Urinary bladder (tissue), 4 donors: ENCODE results near the gene POU2F2. TPM values are rescaled to one million over a fixed set of nuclear protein-coding genes. Genes with fewer than 3 reads are reported as not detected.

Experiments
- DNase-seq: peaks from one replicate; pipeline ENCODE4 v3.0.0-alpha.2; 2015; ENCODE audit errors: extremely low spot score
- H3K27ac ChIP-seq: one replicate; pipeline ENCODE4 v1.5.1; 2013; ENCODE audit warnings: low read depth, mild to moderate bottlenecking, moderate library complexity
- H3K36me3 ChIP-seq: one replicate; pipeline ENCODE4 v1.6.1; 2013; ENCODE audit warnings: mild to moderate bottlenecking, moderate library complexity; ENCODE audit not compliant: insufficient read depth
- H3K4me1 ChIP-seq: one replicate; pipeline ENCODE4 v1.6.1; 2013; ENCODE audit warnings: mild to moderate bottlenecking, moderate library complexity; ENCODE audit not compliant: insufficient read depth
- H3K4me3 ChIP-seq: one replicate; pipeline ENCODE4 v1.5.1; 2013; ENCODE audit warnings: low read depth, low read length
- WGBS: extraction: QIAGEN DNeasy Blood & Tissue Kit; methylation state at CpG from one replicate; pipeline ENCODE4 v1.1.7; 2013; 5-methylcytosine and 5-hydroxymethylcytosine counted together
- polyA plus RNA-seq: library from polyadenylated mRNA; stranded (reverse); fragments of 200-250 nt; gene quantifications from one replicate; pipeline ENCODE4 v1.2.3, GENCODE V29; 2013
- total RNA-seq: library from RNA; depleted of rRNA; stranded (reverse); fragments of >200 nt; gene quantifications from one replicate; pipeline ENCODE4 v1.2.3, GENCODE V29; 2014
- donor health status: healthy with polysubstance abuse.
- donor health status: healthy.

Gene POU2F2
- total and polyA plus RNA-seq, 2 donors, result 0.95 to 4.4 TPM

DNA sequence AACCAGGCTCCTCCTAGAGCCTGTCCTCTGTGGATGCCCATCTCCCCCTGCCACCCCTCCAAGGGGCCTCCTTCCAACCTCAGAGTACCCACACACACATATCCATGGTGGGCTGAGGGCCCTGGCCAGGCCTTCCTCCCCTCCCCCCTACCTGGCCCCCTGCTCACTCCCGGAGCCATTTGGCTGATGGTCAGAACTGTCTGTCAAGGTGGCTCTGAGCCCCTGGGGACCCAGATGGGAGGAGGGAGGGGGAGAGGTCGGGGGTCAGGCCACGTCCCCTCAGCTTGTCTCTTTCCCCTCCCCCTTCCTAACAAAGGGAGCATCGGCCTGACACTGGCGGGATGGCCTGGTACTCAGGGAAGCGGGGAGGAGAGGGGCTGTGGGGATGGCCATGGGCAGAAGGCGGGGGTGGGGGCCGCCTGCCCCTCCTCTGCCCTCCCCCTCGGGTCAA is 18.7 kb upstream of the POU2F2 start:
- Histone ChIP-seq H3K36me3 (no peaks in the 10 kb centered on the region), H3K4me1 (no peaks in the 10 kb centered on the region), H3K4me3 (no peak overlapping the region), H3K27ac (no peak overlapping the region)
- WGBS, result 18% methylated on average over 9 of the region's 9 CpGs
- DNase-seq, result no peak

DNA sequence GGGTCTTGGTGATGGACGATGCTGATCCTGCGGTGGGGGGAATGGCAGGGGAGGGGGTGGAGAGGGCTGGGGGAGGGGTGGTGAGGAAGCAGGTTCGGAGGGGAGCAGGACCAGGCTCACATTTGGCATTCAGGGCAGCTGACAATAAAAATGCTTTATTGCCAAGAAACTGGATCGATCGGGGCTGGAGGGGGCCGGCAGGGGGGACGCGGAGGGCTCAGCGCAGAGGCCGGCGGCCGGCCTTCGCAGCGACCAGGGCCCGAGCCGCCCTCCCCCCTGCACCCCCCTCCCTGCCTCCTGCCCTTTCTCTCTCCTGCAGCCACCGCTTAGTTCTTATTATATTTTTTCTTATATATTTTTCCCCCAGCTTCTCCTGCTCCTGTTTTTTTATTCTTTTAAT is 18.1 kb upstream of the POU2F2 start:
- no peaks in the 10 kb centered on the region for H3K36me3 ChIP-seq
- no peak overlapping the region for H3K4me3 ChIP-seq
- 16% methylated on average over 17 of the region's 17 CpGs for WGBS
- no peak overlapping the region for H3K27ac ChIP-seq
- DNase-seq, result no peak
- no peaks in the 10 kb centered on the region for H3K4me1 ChIP-seq

DNA sequence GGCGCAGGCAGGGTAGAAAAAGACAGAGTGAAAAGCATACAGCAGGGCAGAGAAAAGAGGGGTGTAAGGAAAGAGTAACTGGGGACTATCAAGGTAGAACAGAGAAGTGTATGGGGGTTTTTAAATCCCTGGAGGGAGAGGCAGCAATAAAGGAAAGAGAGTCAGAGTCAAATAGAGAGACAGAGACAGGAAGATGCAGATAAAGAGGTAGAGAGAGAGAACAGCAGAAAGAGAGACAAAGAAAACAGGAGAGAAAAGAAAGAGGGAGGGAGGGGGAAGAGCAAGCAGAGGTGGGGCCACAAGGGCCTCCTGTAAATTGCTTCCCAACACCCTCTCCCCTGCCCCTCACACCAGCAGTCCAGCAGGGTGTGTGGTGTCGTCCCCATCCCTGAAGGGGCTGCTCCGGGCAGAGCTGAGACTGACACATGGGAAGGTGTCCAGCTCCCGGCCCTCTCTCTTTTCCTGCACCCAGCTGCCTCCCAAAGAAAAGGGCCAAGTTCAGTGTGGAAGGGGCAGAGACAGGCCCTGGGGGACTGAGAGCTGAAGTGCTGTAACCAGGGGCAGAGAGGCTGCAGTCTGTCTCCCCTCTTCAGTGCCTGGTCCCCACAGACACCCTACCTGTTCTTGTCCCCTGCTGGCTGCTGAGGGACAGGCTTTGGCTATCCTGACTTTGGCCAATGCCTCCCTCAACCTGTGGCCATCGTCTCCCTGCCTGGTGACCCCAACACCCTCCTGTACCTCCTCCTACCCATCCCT is 17.4 kb upstream of the POU2F2 start:
- no peaks in the 10 kb centered on the region for H3K4me1 ChIP-seq
- no peak overlapping the region for H3K4me3 ChIP-seq
- no peak for DNase-seq
- 33% methylated on average over 5 of the region's 5 CpGs for WGBS
- H3K36me3 ChIP-seq, result no peaks in the 10 kb centered on the region
- H3K27ac ChIP-seq, result no peak overlapping the region

DNA sequence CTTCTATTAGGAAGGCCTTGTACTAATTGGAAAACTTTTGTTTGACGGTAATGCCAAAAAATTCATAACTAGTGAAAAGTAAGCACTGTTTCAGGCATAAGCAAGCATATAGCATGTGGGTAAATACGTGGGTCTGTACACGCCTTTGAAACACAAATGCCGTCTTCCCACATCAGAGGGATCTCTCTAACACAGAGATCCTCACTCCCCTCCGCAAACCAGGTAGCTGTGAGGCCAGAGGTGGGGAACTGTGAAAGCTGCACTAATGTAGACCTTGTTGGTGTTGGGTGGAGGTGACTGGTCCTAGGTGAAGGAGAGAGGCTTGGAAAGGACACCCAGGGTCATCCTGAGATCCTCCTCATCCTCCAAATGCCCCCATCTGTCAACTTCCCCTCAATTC is 16.0 kb upstream of the POU2F2 start:
- WGBS, result 74% methylated on average over 5 of the region's 5 CpGs
- H3K4me3 ChIP-seq, result no peak overlapping the region
- H3K36me3 ChIP-seq, result no peaks in the 10 kb centered on the region
- H3K27ac ChIP-seq, result no peak overlapping the region
- no peaks in the 10 kb centered on the region for H3K4me1 ChIP-seq
- DNase-seq, result no peak

DNA sequence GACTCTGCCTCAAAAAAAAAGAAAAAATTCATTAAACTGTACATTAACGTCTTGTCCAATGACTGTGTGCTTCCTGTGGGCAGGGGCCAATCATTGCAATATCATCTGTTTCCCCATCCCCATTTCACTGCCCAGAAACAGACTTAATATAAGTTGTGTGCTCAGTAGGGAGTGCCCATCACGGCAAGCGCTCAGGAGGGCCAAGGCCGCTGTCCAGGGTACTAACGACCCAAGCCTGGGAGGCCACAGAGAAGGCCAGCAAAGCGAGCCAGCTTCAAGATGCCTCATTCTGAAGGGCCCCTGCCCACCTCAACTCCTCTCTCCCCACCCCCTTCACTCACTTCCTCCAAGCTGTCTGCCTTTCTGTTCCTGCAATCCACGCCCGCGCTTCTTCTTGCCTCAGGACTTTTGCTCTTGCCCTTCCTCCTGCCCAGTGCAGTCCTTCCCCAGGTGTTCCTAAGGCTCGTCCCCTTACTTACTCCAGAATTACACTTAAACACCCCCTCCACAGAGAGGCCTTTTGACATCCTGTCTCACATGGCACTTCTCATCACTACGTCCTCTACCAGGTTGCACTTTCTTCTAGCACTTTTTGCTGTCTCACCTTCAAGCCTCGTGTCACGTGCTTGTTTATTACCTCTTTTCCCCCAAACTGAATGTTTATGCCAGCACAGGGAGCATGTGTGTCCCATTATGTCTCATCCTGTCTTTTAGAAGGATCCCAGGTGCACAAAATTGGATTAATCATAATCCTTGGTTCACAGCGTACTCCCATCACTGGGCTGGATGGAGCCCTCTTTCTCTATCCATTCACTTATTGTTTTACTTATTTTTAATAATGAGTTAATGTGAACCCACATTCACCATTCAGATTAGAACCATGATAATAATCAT is 11.3 kb upstream of the POU2F2 start:
- Histone ChIP-seq H3K4me3 (no peak overlapping the region), H3K36me3 (no peaks in the 10 kb centered on the region), H3K27ac (no peak overlapping the region), H3K4me1 (no peaks in the 10 kb centered on the region)
- WGBS, result 49% methylated on average over 14 of the region's 14 CpGs
- DNase-seq, result no peak

DNA sequence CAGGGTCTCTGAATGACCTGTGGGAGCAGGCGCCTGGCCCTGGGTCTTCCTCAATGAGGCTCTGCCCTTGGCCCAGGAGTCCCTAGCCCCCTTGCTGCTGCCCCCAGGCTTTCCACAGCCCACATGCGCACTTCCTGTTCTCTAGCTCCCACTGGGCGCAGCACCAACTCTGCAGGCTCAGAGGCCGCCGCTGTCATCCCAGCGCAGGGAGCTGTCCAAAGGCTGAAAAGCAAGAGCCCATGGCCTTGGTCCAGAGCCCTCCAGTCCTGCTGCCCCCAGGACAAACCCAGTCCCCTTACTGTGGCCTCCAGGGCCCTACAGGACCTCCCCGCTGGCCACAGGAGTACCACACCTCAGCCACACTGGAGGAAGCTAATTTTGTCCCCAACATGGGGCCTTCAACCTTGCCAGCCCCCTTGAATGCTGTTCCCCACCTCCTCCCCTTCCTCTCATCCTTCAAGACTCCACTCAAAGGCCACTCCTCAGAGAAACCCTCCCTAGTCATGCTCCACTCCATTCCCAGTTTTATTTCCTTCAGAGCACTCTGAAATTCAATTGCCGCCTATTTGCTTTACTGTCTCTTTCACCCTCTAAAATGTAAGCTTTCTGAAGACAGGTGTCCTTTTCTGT is 8.0 kb upstream of the POU2F2 start:
- 9% methylated on average over 8 of the region's 8 CpGs for WGBS
- Histone ChIP-seq H3K4me3 (no peak overlapping the region), H3K36me3 (no peaks in the 10 kb centered on the region), H3K4me1 (no peaks in the 10 kb centered on the region), H3K27ac (no peak overlapping the region)
- peak; percentile 51 for DNase-seq

DNA sequence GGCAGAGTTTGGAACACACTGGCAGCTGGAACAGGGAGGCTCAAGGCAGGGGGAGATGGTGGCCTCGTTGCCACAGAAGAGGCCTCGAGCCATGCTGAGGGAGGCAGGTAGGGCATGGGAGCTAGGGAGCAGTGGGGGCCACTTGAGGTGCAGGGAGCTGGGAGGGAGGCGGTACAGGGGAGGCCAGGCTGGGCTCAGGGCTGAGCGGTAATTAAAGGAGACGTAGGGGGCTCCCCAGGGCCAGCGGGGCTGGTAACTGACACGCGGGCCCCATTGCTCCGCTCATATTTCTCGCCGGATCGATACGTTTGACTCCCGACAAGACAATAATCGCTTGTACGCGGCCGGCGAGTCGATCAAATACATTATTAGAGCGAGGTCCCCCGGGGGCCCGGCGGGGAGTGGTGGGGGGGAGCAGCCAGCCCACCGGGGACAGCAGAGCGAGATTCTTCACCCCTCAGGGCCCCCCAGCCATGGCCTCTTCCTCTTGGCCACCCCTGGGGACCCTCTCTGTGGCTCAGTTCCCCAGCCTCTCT is 2.4 kb upstream of the POU2F2 start:
- DNase-seq, result no peak
- 75% methylated on average over 26 of the region's 26 CpGs for WGBS

DNA sequence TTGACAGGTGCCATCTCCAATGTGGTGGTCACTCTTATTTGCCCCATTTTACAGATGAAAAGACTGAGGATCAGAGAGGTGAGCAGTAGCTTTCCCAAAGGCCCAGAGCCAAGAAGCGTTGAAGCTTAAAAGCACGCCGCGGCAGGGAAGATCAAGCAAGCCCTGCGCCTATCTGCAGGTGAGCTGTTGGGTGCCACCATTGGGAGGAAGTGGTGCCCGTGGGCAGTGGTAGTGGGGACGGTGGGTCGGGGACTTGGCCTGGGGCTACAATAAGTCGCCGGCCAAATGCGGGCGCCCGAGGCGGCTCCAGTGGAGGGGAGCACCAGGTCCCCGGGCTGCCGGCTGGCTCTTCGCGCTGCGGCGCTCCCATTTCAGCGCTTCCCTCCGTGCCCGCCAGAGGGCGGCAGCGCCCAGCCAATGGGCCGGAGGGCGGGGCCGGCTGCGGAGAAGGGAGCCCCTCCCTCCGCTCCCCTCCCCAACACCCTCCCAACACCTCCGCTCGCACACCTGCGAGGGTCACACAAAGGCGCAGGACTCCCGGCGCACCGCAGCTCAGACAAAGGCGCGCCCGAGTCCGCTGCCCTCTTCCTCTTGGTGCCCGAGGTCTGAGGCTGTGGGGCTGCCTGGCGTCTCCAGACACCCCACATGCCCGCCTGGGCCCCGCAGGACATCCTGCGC is 744 bp upstream of the POU2F2 start:
- whole genome bisulfite sequencing, result 4% methylated on average over 46 of the region's 46 CpGs
- H3K36me3 ChIP-seq, result no peaks in the 10 kb centered on the region
- H3K4me3 ChIP-seq, result no peak overlapping the region
- H3K27ac ChIP-seq, result no peak overlapping the region
- no peaks in the 10 kb centered on the region for H3K4me1 ChIP-seq
- DNase-seq, result no peak

More for the DNA sequence above, 2.4 kb upstream of the POU2F2 start:
- no peak overlapping the region for H3K27ac ChIP-seq
- H3K4me3 ChIP-seq, result no peak overlapping the region
- H3K36me3 ChIP-seq, result no peaks in the 10 kb centered on the region
- H3K4me1 ChIP-seq, result no peaks in the 10 kb centered on the region

DNA sequence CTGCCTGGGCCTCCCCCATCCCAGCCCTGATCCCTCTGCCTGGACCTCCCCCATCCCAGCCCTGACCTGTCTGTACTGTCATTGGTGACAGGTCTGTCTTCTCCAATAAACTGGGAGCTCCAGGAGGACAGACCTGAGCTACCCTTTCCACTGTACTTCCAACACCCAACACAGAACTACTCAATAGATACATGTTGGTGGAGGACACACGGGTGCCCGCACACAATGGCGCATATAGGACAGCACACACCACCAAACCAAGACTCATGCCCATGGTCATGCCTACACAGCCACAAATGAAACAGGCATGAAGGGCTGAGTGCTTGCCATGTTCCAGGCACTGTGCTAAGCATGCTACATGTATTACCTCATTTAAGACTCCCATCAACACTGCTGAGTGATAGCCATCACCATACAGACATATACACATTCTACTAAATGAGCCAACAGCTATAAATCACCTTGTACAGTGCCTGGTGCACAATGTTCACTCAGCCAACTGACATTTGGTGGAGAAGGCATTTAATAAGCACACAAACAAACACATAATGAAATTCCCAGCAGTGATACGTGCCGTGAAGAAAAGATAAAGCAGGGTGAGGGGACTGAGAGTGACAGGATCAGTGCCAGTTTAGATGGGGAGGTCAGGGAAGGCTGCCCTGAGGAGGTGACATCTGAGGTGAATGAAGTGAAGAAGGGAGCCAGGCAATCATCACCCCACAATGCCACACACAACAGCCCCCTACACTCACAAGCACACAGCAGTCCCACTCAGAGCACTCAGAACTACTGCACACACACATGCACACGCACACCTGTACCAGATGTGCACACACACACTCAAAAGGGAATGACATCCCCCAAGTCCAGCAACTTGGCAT is 857 bp downstream of the POU2F2 start:
- Histone ChIP-seq H3K27ac (no peak overlapping the region), H3K36me3 (no peaks in the 10 kb centered on the region), H3K4me3 (no peak overlapping the region), H3K4me1 (no peaks in the 10 kb centered on the region)
- WGBS, result 64% methylated on average over 6 of the region's 6 CpGs
- DNase-seq, result no peak

DNA sequence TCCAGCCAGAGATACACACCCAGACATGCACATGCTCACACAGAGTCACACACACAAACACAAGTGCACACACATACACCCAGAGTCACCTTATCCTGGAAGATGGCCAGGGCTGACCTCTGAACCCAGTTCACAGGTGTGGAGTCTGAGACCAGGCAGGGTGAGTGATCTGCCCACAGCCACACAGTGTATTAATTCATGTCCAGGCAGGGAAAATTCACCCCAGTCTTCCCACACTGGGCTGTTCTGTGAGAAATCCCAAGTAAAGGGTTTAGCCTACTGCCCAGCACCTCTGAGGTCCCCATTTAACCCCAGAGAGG is 2.0 kb downstream of the POU2F2 start:
- Histone ChIP-seq H3K4me3 (no peak overlapping the region), H3K27ac (no peak overlapping the region), H3K36me3 (no peaks in the 10 kb centered on the region), H3K4me1 (no peaks in the 10 kb centered on the region)
- no peak for DNase-seq

DNA sequence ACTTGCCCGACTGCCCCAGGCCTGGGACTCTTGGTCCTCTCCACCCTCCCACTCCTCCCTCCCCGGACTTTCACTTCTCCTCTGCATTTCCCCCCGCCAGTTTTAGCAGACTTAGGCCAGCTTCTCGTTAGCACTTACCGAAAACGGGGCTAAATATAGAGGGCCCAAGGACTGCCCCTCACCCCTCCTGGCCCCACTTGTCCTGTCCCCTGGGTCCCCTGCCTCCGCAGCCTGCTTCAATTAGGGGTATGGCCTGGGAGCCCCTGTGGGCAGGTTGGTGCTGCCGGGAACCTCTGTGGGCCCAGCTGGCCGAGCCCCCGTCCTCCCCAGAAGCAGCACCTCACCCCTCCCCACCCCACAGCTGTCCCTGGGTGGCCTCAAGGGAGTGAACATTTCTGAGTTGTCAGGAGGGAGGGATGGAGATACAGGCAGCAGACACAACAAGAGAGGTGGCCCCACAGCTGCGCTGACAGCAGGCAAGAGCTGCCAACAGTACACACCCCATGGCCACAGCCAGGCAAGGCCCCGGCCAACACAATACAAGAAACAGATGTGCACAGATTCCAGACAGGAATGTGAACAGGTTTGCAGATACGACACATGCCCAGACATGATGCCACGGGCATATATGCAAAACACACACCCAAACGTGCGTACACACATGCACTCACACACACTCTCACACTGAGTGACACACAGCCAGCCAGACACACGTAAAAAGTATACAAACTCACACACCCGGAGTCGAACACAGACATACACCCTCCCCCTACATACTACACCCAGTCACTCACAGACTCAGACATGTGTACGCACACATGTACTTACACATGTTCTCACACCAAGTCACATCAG is 2.6 kb downstream of the POU2F2 start:
- Histone ChIP-seq H3K36me3 (no peaks in the 10 kb centered on the region), H3K4me3 (no peak overlapping the region), H3K27ac (no peak overlapping the region), H3K4me1 (no peaks in the 10 kb centered on the region)
- DNase-seq, result no peak
- WGBS, result 35% methylated on average over 20 of the region's 20 CpGs

DNA sequence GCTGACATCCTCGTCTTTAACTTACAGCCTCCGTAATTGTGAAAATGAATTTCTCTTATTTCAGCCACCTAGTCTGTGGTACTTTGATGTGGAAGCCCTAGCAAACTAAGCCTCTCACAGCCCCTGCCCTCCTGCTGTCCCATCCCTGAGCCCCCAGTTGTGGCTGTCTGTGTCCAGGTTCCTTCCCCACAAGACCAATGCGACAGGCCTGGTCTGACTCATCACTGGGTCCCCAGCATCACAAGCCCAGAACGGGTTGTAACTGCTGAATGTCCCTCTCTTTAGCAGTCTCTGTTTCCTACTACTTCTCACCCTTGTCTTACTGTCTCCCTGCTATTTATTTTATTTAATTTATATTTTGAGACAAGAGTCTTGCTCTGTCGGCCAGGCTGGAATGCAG is 5.7 kb downstream of the POU2F2 start:
- Histone ChIP-seq H3K4me1 (no peaks in the 10 kb centered on the region), H3K27ac (no peak overlapping the region), H3K4me3 (no peak overlapping the region), H3K36me3 (no peaks in the 10 kb centered on the region)
- no peak for DNase-seq
- WGBS, result 72% methylated on average over 5 of the region's 5 CpGs
